Measurements from ENCODE around the gene USP34. TPM values are rescaled to one million over a fixed set of nuclear protein-coding genes. Genes with fewer than 3 reads are reported as not detected.

USP34 gene
- total and polyA plus RNA-seq, 2 donors (not counting 1 experiment from before 2014, with no cell fraction given) = 52.4 to 129 TPM

DNA sequence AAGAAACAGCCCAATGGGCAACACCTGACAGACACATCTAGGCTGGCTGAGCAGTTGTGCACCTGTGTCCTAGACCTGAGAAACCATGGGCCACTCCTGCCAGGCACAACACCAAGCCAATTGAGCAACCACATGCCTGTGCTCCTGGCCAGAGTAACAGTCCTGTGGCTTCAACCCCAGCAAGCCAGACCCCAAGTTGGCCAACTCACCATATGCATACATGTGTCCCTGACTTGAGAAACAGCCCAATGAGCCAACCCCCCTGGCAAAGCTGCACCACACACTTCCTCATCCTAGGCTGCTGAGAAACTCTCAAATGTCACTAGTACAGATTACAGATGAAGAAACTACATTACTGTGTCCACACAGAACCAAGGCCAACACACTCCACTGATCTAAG, 36.6 kb downstream of the USP34 start:
- Histone ChIP-seq H3K79me2 (ENCODE audit: control insufficient read depth, insufficient read depth, low read length) (peaks cover 91% of the 10 kb centered on the region), H3K4me1 (ENCODE audit: control insufficient read depth, extremely low read depth, insufficient read depth, low read length) (no peaks in the 10 kb centered on the region), H3K27me3 (ENCODE audit: control insufficient read depth, insufficient read depth, low read length) (no peaks in the 10 kb centered on the region), H4K20me1 (ENCODE audit: control insufficient read depth, extremely low read depth, insufficient read depth, low read length) (peaks cover 2% of the 10 kb centered on the region), H3K4me2 (ENCODE audit: extremely low read depth, insufficient read depth, low read length) (no peak overlapping the region), H3K4me3 (replicated peaks in 1 of 4; ENCODE audit: control extremely low read depth in 1 of 4, insufficient read depth in 1 of 4, low read depth in 3 of 4, low read length in 4 of 4) (no peak overlapping the region), H3K27ac (ENCODE audit: insufficient read depth, low read length) (no peak overlapping the region), H3K9me3 (ENCODE audit: control insufficient read depth, insufficient read depth, low read depth, low read length) (no peaks in the 10 kb centered on the region), H2AFZ (ENCODE audit: low read length) (no peak overlapping the region), H3K36me3 (ENCODE audit: control insufficient read depth, insufficient read depth, low read length) (no peaks in the 10 kb centered on the region), H3K9ac (ENCODE audit: insufficient read depth, low read length) (no peak overlapping the region)
- TF ChIP-seq, protein P1, sequence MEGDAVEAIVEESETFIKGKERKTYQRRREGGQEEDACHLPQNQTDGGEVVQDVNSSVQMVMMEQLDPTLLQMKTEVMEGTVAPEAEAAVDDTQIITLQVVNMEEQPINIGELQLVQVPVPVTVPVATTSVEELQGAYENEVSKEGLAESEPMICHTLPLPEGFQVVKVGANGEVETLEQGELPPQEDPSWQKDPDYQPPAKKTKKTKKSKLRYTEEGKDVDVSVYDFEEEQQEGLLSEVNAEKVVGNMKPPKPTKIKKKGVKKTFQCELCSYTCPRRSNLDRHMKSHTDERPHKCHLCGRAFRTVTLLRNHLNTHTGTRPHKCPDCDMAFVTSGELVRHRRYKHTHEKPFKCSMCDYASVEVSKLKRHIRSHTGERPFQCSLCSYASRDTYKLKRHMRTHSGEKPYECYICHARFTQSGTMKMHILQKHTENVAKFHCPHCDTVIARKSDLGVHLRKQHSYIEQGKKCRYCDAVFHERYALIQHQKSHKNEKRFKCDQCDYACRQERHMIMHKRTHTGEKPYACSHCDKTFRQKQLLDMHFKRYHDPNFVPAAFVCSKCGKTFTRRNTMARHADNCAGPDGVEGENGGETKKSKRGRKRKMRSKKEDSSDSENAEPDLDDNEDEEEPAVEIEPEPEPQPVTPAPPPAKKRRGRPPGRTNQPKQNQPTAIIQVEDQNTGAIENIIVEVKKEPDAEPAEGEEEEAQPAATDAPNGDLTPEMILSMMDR (conservative IDR thresholded peaks at IDR 0.05 in 1 of 2, IDR thresholded peaks at IDR 0.05 in 1 of 2; ENCODE audit: low read depth in 1 of 2, low read length in 2 of 2) = no peak
- no peak for TF ChIP-seq EZH2 (IDR thresholded peaks at IDR 0.05; ENCODE audit: low read length, missing control alignments)
- no peak for DNase-seq (ENCODE audit: low read depth in 2 of 2)

DNA sequence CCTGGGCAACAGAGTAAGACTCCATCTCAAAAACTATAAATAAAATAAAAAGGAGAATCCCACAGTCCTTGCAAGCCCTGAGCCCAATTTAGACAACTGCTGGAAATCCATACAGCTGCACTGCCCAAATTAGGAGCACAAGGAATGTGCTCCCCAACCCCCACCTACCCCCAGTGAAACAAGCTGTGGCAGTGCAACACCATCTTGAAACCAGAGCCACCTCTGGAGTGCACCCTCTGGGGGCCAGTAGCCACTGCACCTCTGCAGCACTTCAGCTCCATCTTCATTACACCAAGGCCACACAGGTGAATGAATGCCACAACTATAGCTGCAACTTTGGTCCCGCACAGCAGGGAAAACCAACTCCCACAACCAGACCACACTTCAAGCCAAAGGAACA, 37.3 kb downstream of the USP34 start:
- H3K4me2 ChIP-seq (ENCODE audit: extremely low read depth, insufficient read depth, low read length) = no peak overlapping the region
- no peaks in the 10 kb centered on the region for H3K4me1 ChIP-seq (ENCODE audit: control insufficient read depth, extremely low read depth, insufficient read depth, low read length)
- no peak for DNase-seq (ENCODE audit: low read depth in 2 of 2)
- no peak overlapping the region for H3K27ac ChIP-seq (ENCODE audit: insufficient read depth, low read length)
- H3K36me3 ChIP-seq (ENCODE audit: control insufficient read depth, insufficient read depth, low read length) = no peaks in the 10 kb centered on the region
- no peaks in the 10 kb centered on the region for H4K20me1 ChIP-seq (ENCODE audit: control insufficient read depth, extremely low read depth, insufficient read depth, low read length)
- no peak overlapping the region for H3K4me3 ChIP-seq (replicated peaks in 1 of 4; ENCODE audit: control extremely low read depth in 1 of 4, insufficient read depth in 1 of 4, low read depth in 3 of 4, low read length in 4 of 4)
- no peaks in the 10 kb centered on the region for H3K9me3 ChIP-seq (ENCODE audit: control insufficient read depth, insufficient read depth, low read depth, low read length)
- no peak overlapping the region for H3K9ac ChIP-seq (ENCODE audit: insufficient read depth, low read length)
- H3K79me2 ChIP-seq (ENCODE audit: control insufficient read depth, insufficient read depth, low read length) = peaks cover 87% of the 10 kb centered on the region
- TF ChIP-seq EZH2 (IDR thresholded peaks at IDR 0.05; ENCODE audit: low read length, missing control alignments) = no peak
- TF ChIP-seq, protein P1 (conservative IDR thresholded peaks at IDR 0.05 in 1 of 2, IDR thresholded peaks at IDR 0.05 in 1 of 2; ENCODE audit: low read depth in 1 of 2, low read length in 2 of 2) = no peak
- H2AFZ ChIP-seq (ENCODE audit: low read length) = no peak overlapping the region
- no peaks in the 10 kb centered on the region for H3K27me3 ChIP-seq (ENCODE audit: control insufficient read depth, insufficient read depth, low read length)

DNA sequence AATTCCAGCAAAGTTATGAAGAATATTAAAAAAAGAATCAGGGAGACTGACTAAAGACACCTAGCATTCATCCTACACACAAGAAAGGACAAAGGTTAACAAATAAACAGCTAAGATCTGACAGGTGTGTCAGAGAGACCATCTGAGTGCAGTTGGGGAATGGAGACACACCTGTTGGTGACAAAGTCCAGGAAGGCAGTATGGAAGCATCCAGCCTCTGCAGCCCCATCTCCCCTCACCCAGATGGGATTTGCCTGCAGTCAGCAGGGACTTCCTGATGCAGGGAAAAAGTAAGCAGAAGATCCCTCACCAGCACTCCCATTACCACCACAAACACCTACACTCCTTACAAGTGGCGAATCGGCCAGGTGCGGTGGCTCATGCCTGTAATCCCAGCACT, 37.9 kb downstream of the USP34 start:
- no peaks in the 10 kb centered on the region for H4K20me1 ChIP-seq (ENCODE audit: control insufficient read depth, extremely low read depth, insufficient read depth, low read length)
- no peak overlapping the region for H3K4me3 ChIP-seq (replicated peaks in 1 of 4; ENCODE audit: control extremely low read depth in 1 of 4, insufficient read depth in 1 of 4, low read depth in 3 of 4, low read length in 4 of 4)
- no peak for DNase-seq (ENCODE audit: low read depth in 2 of 2)
- no peak overlapping the region for H3K9ac ChIP-seq (ENCODE audit: insufficient read depth, low read length)
- no peak for TF ChIP-seq EZH2 (IDR thresholded peaks at IDR 0.05; ENCODE audit: low read length, missing control alignments)
- TF ChIP-seq, protein P1 (conservative IDR thresholded peaks at IDR 0.05 in 1 of 2, IDR thresholded peaks at IDR 0.05 in 1 of 2; ENCODE audit: low read depth in 1 of 2, low read length in 2 of 2) = no peak
- no peak overlapping the region for H3K27ac ChIP-seq (ENCODE audit: insufficient read depth, low read length)
- H3K9me3 ChIP-seq (ENCODE audit: control insufficient read depth, insufficient read depth, low read depth, low read length) = no peaks in the 10 kb centered on the region
- no peaks in the 10 kb centered on the region for H3K27me3 ChIP-seq (ENCODE audit: control insufficient read depth, insufficient read depth, low read length)
- H3K4me2 ChIP-seq (ENCODE audit: extremely low read depth, insufficient read depth, low read length) = no peak overlapping the region
- H2AFZ ChIP-seq (ENCODE audit: low read length) = no peak overlapping the region
- no peaks in the 10 kb centered on the region for H3K4me1 ChIP-seq (ENCODE audit: control insufficient read depth, extremely low read depth, insufficient read depth, low read length)
- H3K79me2 ChIP-seq (ENCODE audit: control insufficient read depth, insufficient read depth, low read length) = peaks cover 88% of the 10 kb centered on the region
- H3K36me3 ChIP-seq (ENCODE audit: control insufficient read depth, insufficient read depth, low read length) = no peaks in the 10 kb centered on the region
